ENCODE data around the gene HSPA1B.

DNA sequence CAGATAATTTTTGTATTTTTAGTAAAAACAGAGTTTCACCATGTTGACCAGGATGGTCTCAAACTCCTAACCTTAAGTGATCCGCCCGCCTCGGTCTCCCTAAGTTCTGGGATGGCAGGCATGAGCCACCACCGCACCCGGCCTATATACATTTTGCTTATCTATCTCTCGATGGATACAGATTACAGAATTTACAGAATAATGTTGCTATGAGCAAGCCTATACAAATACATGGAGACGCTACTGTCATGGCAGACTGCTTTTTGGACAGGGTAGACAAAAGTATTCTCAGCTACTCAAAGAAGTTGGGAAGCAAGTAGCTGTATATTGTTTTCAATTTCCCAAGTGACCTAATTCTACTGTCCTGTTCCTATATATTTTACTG lies 14.1 kb upstream of the HSPA1B start:
- TF ChIP-seq, protein P1, sequence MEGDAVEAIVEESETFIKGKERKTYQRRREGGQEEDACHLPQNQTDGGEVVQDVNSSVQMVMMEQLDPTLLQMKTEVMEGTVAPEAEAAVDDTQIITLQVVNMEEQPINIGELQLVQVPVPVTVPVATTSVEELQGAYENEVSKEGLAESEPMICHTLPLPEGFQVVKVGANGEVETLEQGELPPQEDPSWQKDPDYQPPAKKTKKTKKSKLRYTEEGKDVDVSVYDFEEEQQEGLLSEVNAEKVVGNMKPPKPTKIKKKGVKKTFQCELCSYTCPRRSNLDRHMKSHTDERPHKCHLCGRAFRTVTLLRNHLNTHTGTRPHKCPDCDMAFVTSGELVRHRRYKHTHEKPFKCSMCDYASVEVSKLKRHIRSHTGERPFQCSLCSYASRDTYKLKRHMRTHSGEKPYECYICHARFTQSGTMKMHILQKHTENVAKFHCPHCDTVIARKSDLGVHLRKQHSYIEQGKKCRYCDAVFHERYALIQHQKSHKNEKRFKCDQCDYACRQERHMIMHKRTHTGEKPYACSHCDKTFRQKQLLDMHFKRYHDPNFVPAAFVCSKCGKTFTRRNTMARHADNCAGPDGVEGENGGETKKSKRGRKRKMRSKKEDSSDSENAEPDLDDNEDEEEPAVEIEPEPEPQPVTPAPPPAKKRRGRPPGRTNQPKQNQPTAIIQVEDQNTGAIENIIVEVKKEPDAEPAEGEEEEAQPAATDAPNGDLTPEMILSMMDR (IDR thresholded peaks at IDR 0.05), result no peak
- no peak for TF ChIP-seq POLR2A (IDR thresholded peaks at IDR 0.05)

All from right lobe of liver (tissue), 4 donors.